IMR-90 (cell line): ENCODE measurements around the gene CHDH. TPM values are rescaled to one million over a fixed set of nuclear protein-coding genes. Genes with fewer than 3 reads are reported as not detected.

Experiments used
- ATAC-seq: fragments of 200-7000 bp; cut with Tn5 transposase; 2 replicates; pipeline ENCODE4 v1.9.1; 2020; ENCODE audit warnings: low read depth, mild to moderate bottlenecking, moderate library complexity
- BruUV-seq: library from RNA; stranded (reverse); fragments of 400-500 nt; replicated peaks from 2 replicates; lab custom pipeline; 2021; lab: Mats Ljungman, UMichigan
- CTCF ChIA-PET: fragments of 300-600 bp; formaldehyde crosslinking; extraction: SDS; loops from one replicate; lab custom pipeline; 2021; ENCODE audit warnings: antibody characterized with exemption; lab: Yijun Ruan, JAX
- POLR2A ChIA-PET: fragments of 300-600 bp; sonication (Branson Sonifier 250); formaldehyde crosslinking; loops from one replicate; lab custom pipeline; 2022; ENCODE audit warnings: antibody characterized with exemption; ENCODE audit not compliant: unreplicated experiment; lab: Charles Lee
- DNase-seq: peaks from one replicate; pipeline ENCODE4 v3.0.0; 2013
- H2AFZ ChIP-seq: replicated peaks from 2 replicates; pipeline ENCODE3; 2013; ENCODE audit warnings: low read length, mild to moderate bottlenecking; ENCODE audit not compliant: poor library complexity
- H2AK5ac ChIP-seq: 2 replicates; pipeline ENCODE4 v1.6.1; 2013; ENCODE audit warnings: low read depth, low read length, inconsistent platforms
- H2AK9ac ChIP-seq: replicated peaks from 2 replicates; pipeline ENCODE3; 2013; ENCODE audit warnings: mild to moderate bottlenecking, low read depth, low read length, moderate library complexity; ENCODE audit not compliant: poor library complexity
- H2BK120ac ChIP-seq: 2 replicates; pipeline ENCODE4 v1.6.1; 2013; ENCODE audit warnings: low read depth, low read length, inconsistent platforms
- H2BK15ac ChIP-seq: 3 replicates; pipeline ENCODE4 v1.6.1; 2013; ENCODE audit warnings: low read depth, low read length, inconsistent platforms
- H2BK20ac ChIP-seq: 2 replicates; pipeline ENCODE4 v1.6.1; 2013; ENCODE audit warnings: low read depth, mild to moderate bottlenecking, inconsistent platforms, low read length, moderate library complexity
- H2BK5ac ChIP-seq: 2 replicates; pipeline ENCODE4 v1.6.1; 2013; ENCODE audit warnings: mild to moderate bottlenecking, low read depth, low read length, inconsistent platforms; ENCODE audit not compliant: poor library complexity, severe bottlenecking
- H3K14ac ChIP-seq: replicated peaks from 2 replicates; pipeline ENCODE4 v1.6.1; 2013; ENCODE audit warnings: low read depth, low read length, inconsistent platforms
- H3K18ac ChIP-seq: 2 replicates; pipeline ENCODE4 v1.6.1; 2013; ENCODE audit warnings: low read depth, low read length, control low read depth
- H3K23ac ChIP-seq: 2 replicates; pipeline ENCODE4 v1.6.1; 2013; ENCODE audit warnings: low read depth, low read length, inconsistent platforms
- H3K27ac ChIP-seq: 2 replicates; pipeline ENCODE4 v1.5.1; 2013; ENCODE audit warnings: mild to moderate bottlenecking, control low read depth, low read length; ENCODE audit not compliant: insufficient read depth
- H3K27me3 ChIP-seq: 2 replicates; pipeline ENCODE4 v1.6.1; 2013; ENCODE audit warnings: low read length; ENCODE audit not compliant: control insufficient read depth, insufficient read depth
- H3K36me3 ChIP-seq: 2 replicates; pipeline ENCODE4 v1.6.1; 2013; ENCODE audit warnings: low read length, mixed read lengths; ENCODE audit not compliant: control insufficient read depth, insufficient read depth
- H3K4ac ChIP-seq: 2 replicates; pipeline ENCODE4 v1.6.1; 2013; ENCODE audit warnings: low read depth, low read length, inconsistent platforms
- H3K4me1 ChIP-seq: 2 replicates; pipeline ENCODE4 v1.6.1; 2013; ENCODE audit warnings: low read length, mixed read lengths; ENCODE audit not compliant: control insufficient read depth, insufficient read depth
- H3K4me2 ChIP-seq: 2 replicates; pipeline ENCODE4 v1.6.1; 2013; ENCODE audit warnings: low read depth, mild to moderate bottlenecking, control low read depth, low read length, moderate library complexity
- H3K4me3 ChIP-seq: 2 replicates; pipeline ENCODE4 v1.5.1; 2013; ENCODE audit warnings: low read depth, mild to moderate bottlenecking, control low read depth, low read length, moderate library complexity; ENCODE audit not compliant: insufficient read depth
- H3K56ac ChIP-seq: 2 replicates; pipeline ENCODE4 v1.6.1; 2013; ENCODE audit warnings: low read length, inconsistent platforms; ENCODE audit not compliant: insufficient read depth; ENCODE audit errors: extremely low read depth
- H3K79me1 ChIP-seq, 2 experiments: 2 replicates each; pipeline ENCODE4 v1.6.1; 2013; ENCODE audit warnings: low read length in 2 of 2, inconsistent platforms in 1 of 2, low read depth in 1 of 2
- H3K9ac ChIP-seq: 2 replicates; pipeline ENCODE4 v1.6.1; 2013; ENCODE audit warnings: low read depth, low read length, control low read depth
- H3K9me1 ChIP-seq: 2 replicates; pipeline ENCODE4 v1.6.1; 2013; ENCODE audit warnings: low read length, inconsistent platforms; ENCODE audit not compliant: insufficient read depth
- H3K9me3 ChIP-seq: 2 replicates; pipeline ENCODE4 v1.6.1; 2013; ENCODE audit warnings: low read length; ENCODE audit not compliant: control insufficient read depth, insufficient read depth
- H4K20me1 ChIP-seq: 2 replicates; pipeline ENCODE4 v1.6.1; 2013; ENCODE audit warnings: low read length, inconsistent platforms; ENCODE audit not compliant: insufficient read depth
- H4K5ac ChIP-seq: 2 replicates; pipeline ENCODE4 v1.6.1; 2013; ENCODE audit warnings: mild to moderate bottlenecking, low read depth, low read length, control low read depth
- H4K8ac ChIP-seq, 2 experiments: 2 replicates each; pipeline ENCODE4 v1.6.1; 2013; ENCODE audit warnings: low read depth in 2 of 2, low read length in 2 of 2, control low read depth in 1 of 2, inconsistent platforms in 1 of 2
- H4K91ac ChIP-seq: 2 replicates; pipeline ENCODE4 v1.6.1; 2013; ENCODE audit warnings: low read depth, low read length, inconsistent platforms; ENCODE audit not compliant: insufficient read depth
- CEBPB ChIP-seq: IDR thresholded peaks from 2 replicates; pipeline ENCODE4 v1.6.1; 2012; ENCODE audit warnings: low read depth, low read length, improper control_type of control experiment
- CHD1 ChIP-seq: IDR thresholded peaks from 2 replicates; pipeline ENCODE4 v1.6.1; 2012; ENCODE audit warnings: low read depth, low read length, improper control_type of control experiment
- MAFK ChIP-seq: IDR thresholded peaks from 2 replicates; pipeline ENCODE4 v1.6.1; 2012; ENCODE audit warnings: low read depth, low read length, improper control_type of control experiment
- NFE2L2 ChIP-seq: fragments of 150-350 bp; IDR thresholded peaks from 2 replicates; pipeline ENCODE4 v1.6.1; 2016; ENCODE audit warnings: low read depth, mild to moderate bottlenecking, low read length
- RCOR1 ChIP-seq: IDR thresholded peaks from 2 replicates; pipeline ENCODE4 v1.6.1; 2012; ENCODE audit warnings: mild to moderate bottlenecking, low read length, improper control_type of control experiment; ENCODE audit not compliant: insufficient replicate concordance
- SMC3 ChIP-seq: fragments of 150-350 bp; IDR thresholded peaks from 2 replicates; pipeline ENCODE4 v1.6.1; 2016; ENCODE audit warnings: low read depth, mild to moderate bottlenecking, antibody characterized with exemption, low read length, moderate library complexity
- WGBS, 2 experiments: methylation state at CpG; one replicate each; pipeline versions ENCODE4 v1.1.5 to v1.1.7; 2013; ENCODE audit warnings: missing lambda C conversion rate in 2 of 2; ENCODE audit not compliant: insufficient read length in 1 of 2; ENCODE audit errors: extremely low coverage in 2 of 2; 5-methylcytosine and 5-hydroxymethylcytosine counted together
- dilution Hi-C: fragments of 300-500 bp; cut with HindIII; formaldehyde crosslinking; loops from one replicate; pipeline ENCODE4 v1.14.3; 2018; ENCODE audit warnings: low sequenced_read_pairs; ENCODE audit not compliant: unreplicated experiment
- in situ Hi-C: fragments of 300-500 bp; cut with MboI; formaldehyde crosslinking; loops from 3 replicates; pipeline ENCODE4 v1.14.3; 2019; ENCODE audit warnings: low sequenced_read_pairs, inconsistent platforms, mixed read lengths
- intact Hi-C: fragments of 100-400 bp; cut with micrococcal nuclease; formaldehyde crosslinking; loops from 2 replicates; pipeline ENCODE4 v1.10.0; 2022
- polyA plus RNA-seq, 3 experiments: library from polyadenylated mRNA; depleted of rRNA; stranded (reverse); fragments of >200 nt; gene quantifications; 2 replicates each; pipeline ENCODE4 v1.2.3, GENCODE V29; 2012; ENCODE audit warnings: low replicate concordance in 1 of 3
- total RNA-seq: library from RNA; depleted of rRNA; stranded (reverse); fragments of >200 nt; gene quantifications from 2 replicates; pipeline ENCODE4 v1.2.3, GENCODE V29; 2012
- TF ChIP-seq, protein P1 (sequence below): fragments of 150-350 bp; IDR thresholded peaks from 2 replicates; pipeline ENCODE4 v1.6.1; 2017; ENCODE audit warnings: mild to moderate bottlenecking, antibody characterized with exemption, low read length, low read depth

CHDH gene
- total and polyA plus RNA-seq, 2 of the 4 experiments (the other 2 are of a cell fraction) = under 0.01 to 0.19 TPM

DNA sequence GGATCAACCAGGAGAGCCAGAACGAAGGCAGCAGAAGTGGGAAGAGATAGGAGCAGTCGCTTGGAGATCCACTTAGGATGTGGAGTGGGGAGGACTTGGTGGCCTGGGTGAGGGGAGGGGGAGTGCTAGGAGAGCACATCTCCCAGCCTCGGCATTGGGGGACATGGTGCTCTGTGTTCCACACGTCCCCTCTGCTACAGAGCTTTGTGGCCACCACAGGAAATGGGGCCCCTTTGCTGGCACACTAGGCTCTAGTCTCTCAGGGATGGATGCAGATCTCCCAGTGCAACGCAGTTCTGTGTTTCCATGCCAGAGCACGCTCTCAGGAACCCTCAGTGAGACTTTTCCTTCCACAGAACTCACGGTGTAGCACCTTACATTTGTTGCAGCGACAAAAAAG is 68.8 kb downstream of the CHDH start:
- no TSS peak for BruUV-seq
- WGBS, 2 experiments = 74% methylated on average over 5 of the region's 8 CpGs; no CpG with 5 or more reads in 1 of the 2 experiments
- CTCF ChIA-PET = no interaction called here

More for the DNA sequence above, 68.8 kb downstream of the CHDH start:
- no peak overlapping the region for H4K91ac ChIP-seq
- H4K8ac ChIP-seq = no peak overlapping the region
- H3K14ac ChIP-seq = no peak overlapping the region
- no peak overlapping the region for H4K5ac ChIP-seq
- no peak for ATAC-seq
- no peak overlapping the region for H2AK5ac ChIP-seq
- no peak overlapping the region for H2AFZ ChIP-seq
- H3K23ac ChIP-seq = no peak overlapping the region
- in situ Hi-C loops = no loop called here
- H3K9me1 ChIP-seq = no peaks in the 10 kb centered on the region
- POLR2A ChIA-PET = no interaction called here
- no peaks in the 10 kb centered on the region for H3K79me1 ChIP-seq
- H3K27ac ChIP-seq = no peak overlapping the region
- dilution Hi-C loops = no loop called here
- H4K20me1 ChIP-seq = no peaks in the 10 kb centered on the region
- H2BK15ac ChIP-seq = no peak overlapping the region
- H3K4me3 ChIP-seq = no peak overlapping the region
- H3K27me3 ChIP-seq = peaks cover 4% of the 10 kb centered on the region; the same call in 1 of the 2 replicates
- H3K4ac ChIP-seq = no peak overlapping the region
- H3K9ac ChIP-seq = no peak overlapping the region
- no peak overlapping the region for H3K18ac ChIP-seq
- H2AK9ac ChIP-seq = no peak overlapping the region
- H2BK120ac ChIP-seq = no peak overlapping the region
- H3K9me3 ChIP-seq = no peaks in the 10 kb centered on the region
- no peaks in the 10 kb centered on the region for H3K36me3 ChIP-seq
- TF ChIP-seq, protein P1, sequence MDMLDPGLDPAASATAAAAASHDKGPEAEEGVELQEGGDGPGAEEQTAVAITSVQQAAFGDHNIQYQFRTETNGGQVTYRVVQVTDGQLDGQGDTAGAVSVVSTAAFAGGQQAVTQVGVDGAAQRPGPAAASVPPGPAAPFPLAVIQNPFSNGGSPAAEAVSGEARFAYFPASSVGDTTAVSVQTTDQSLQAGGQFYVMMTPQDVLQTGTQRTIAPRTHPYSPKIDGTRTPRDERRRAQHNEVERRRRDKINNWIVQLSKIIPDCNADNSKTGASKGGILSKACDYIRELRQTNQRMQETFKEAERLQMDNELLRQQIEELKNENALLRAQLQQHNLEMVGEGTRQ = no peak
- no peak for TF ChIP-seq NFE2L2
- TF ChIP-seq CEBPB = no peak
- TF ChIP-seq SMC3 = no peak
- no peak for TF ChIP-seq RCOR1
- no peak for TF ChIP-seq CHD1
- no peak for TF ChIP-seq MAFK
- H2BK5ac ChIP-seq = no peak overlapping the region
- H2BK20ac ChIP-seq = no peak overlapping the region
- no peak for DNase-seq
- peaks cover 18% of the 10 kb centered on the region; the same call in 1 of the 2 replicates for H3K4me1 ChIP-seq
- intact Hi-C loops = no loop called here
- H3K4me2 ChIP-seq = no peak overlapping the region
- H3K56ac ChIP-seq = no peak overlapping the region
